ENCODE results near the gene SMIM13.

Gene SMIM13

DNA sequence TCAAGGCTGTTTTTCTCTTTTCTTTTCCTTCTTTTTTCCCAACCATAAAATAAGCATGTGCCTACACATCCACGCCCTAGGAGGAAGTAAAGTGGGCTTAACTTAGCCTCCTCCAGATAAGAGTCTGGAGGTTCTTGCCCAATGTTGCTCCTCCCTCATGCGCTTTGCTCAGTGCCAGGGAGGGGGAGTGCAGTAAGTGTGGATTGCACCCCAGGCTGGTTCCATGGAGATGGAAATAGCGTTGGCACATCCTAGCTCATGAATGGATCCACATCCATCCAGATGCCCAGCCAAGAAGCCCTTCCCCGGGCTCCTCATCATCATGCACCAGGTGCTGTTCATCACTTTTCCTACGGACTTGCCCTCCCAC, 80.6 kb downstream of the SMIM13 start:
- TF ChIP-seq, protein P1, sequence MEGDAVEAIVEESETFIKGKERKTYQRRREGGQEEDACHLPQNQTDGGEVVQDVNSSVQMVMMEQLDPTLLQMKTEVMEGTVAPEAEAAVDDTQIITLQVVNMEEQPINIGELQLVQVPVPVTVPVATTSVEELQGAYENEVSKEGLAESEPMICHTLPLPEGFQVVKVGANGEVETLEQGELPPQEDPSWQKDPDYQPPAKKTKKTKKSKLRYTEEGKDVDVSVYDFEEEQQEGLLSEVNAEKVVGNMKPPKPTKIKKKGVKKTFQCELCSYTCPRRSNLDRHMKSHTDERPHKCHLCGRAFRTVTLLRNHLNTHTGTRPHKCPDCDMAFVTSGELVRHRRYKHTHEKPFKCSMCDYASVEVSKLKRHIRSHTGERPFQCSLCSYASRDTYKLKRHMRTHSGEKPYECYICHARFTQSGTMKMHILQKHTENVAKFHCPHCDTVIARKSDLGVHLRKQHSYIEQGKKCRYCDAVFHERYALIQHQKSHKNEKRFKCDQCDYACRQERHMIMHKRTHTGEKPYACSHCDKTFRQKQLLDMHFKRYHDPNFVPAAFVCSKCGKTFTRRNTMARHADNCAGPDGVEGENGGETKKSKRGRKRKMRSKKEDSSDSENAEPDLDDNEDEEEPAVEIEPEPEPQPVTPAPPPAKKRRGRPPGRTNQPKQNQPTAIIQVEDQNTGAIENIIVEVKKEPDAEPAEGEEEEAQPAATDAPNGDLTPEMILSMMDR (IDR thresholded peaks at IDR 0.05; ENCODE audit: low read depth, low read length) = no peak
- H3K9me3 ChIP-seq (ENCODE audit: severe bottlenecking) = no peaks in the 10 kb centered on the region
- H3K27me3 ChIP-seq (ENCODE audit: insufficient read depth, low read depth, severe bottlenecking) = no peaks in the 10 kb centered on the region
- no peak overlapping the region for H3K27ac ChIP-seq
- H3K4me3 ChIP-seq (ENCODE audit: low read depth, low read length) = no peak overlapping the region
- no peak for DNase-seq
- H3K36me3 ChIP-seq = no peaks in the 10 kb centered on the region

DNA sequence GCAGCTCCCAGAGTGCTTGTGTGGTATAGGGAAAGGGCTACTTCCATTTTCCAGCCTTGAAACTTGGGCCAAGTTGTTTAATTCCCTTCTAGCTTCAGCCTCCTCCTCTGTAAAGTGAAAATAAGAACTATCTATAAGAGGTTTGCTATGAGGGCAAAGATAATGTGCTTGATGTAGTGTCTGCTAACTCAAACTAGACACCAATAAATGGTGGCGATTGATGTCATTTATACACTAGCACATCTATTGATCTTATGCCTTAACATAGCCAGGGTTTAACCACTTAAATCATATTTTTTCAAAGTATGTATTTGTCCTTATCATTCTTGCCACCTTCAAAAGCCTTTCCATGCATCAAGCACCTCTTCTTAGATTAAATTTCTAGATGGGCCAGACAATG, 83.6 kb downstream of the SMIM13 start:
- no peak for DNase-seq
- TF ChIP-seq, protein P1 (IDR thresholded peaks at IDR 0.05; ENCODE audit: low read depth, low read length) = no peak

DNA sequence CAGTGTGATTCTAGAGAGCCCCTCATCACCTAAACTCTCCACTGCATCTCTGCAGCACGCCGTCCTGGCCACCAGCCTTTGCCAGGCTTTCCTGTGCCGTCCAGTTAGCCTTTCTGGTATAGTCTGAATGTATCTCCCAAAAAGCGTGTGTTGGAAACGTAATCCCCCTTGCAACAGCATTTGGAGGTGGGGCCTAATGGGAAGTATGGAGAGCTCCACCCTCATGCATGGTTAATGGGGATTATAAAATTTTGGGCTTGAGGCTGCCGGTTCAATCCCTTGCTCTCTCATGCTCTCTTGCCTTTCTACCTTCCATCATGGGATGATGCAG, 85.4 kb downstream of the SMIM13 start:
- TF ChIP-seq, protein P1 (IDR thresholded peaks at IDR 0.05; ENCODE audit: low read depth, low read length) = no peak
- no peak for DNase-seq

More for the DNA sequence above, 83.6 kb downstream of the SMIM13 start:
- no peaks in the 10 kb centered on the region for H3K36me3 ChIP-seq
- no peaks in the 10 kb centered on the region for H3K27me3 ChIP-seq (ENCODE audit: insufficient read depth, low read depth, severe bottlenecking)
- no peak overlapping the region for H3K27ac ChIP-seq
- H3K9me3 ChIP-seq (ENCODE audit: severe bottlenecking) = no peaks in the 10 kb centered on the region
- H3K4me3 ChIP-seq (ENCODE audit: low read depth, low read length) = no peak overlapping the region

DNA sequence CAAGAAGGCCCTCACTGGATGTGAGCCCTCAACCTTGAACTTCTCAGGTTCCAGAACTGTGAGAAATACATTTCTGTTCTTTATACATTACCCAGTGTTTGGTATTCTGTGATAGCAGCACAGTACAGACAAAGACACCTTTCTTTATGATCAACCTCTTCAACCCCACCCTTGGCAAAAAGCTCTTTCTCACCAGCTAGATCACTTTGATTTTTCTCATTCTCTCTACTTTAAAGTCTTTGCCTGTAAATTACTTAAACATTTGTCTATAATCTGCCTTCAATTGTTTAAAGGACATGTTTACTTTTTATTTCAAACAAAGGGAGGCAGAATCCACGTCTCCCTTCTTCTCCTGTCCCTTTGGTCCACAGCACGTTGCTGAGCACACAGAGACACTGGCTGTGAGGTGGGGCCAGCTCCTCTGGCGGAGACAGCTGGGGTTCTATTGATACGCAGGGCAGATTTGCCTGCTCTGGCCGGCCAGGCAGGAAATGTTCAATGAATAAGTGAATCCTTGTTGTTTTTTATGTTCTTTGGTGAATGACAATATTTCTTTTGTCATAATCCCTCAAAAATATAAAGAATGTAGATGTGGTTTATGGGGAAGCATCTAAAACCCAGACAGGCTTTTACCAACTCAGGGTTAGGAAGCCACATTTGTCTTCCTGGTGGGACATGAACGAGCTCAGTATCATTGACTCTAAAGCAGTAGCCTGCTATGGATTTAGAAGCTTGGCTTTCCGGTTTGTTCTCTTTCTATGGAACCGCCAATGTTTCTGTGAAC, 86.0 kb downstream of the SMIM13 start:
- TF ChIP-seq, protein P1 (IDR thresholded peaks at IDR 0.05; ENCODE audit: low read depth, low read length) = no peak
- H3K27me3 ChIP-seq (ENCODE audit: insufficient read depth, low read depth, severe bottlenecking) = no peaks in the 10 kb centered on the region
- H3K27ac ChIP-seq = no peak overlapping the region
- no peak overlapping the region for H3K4me3 ChIP-seq (ENCODE audit: low read depth, low read length)
- H3K36me3 ChIP-seq = no peaks in the 10 kb centered on the region
- DNase-seq = no peak
- H3K9me3 ChIP-seq (ENCODE audit: severe bottlenecking) = no peaks in the 10 kb centered on the region

More for the DNA sequence above, 85.4 kb downstream of the SMIM13 start:
- H3K36me3 ChIP-seq = no peaks in the 10 kb centered on the region
- H3K27me3 ChIP-seq (ENCODE audit: insufficient read depth, low read depth, severe bottlenecking) = no peaks in the 10 kb centered on the region
- no peak overlapping the region for H3K4me3 ChIP-seq (ENCODE audit: low read depth, low read length)
- no peak overlapping the region for H3K27ac ChIP-seq
- no peaks in the 10 kb centered on the region for H3K9me3 ChIP-seq (ENCODE audit: severe bottlenecking)

DNA sequence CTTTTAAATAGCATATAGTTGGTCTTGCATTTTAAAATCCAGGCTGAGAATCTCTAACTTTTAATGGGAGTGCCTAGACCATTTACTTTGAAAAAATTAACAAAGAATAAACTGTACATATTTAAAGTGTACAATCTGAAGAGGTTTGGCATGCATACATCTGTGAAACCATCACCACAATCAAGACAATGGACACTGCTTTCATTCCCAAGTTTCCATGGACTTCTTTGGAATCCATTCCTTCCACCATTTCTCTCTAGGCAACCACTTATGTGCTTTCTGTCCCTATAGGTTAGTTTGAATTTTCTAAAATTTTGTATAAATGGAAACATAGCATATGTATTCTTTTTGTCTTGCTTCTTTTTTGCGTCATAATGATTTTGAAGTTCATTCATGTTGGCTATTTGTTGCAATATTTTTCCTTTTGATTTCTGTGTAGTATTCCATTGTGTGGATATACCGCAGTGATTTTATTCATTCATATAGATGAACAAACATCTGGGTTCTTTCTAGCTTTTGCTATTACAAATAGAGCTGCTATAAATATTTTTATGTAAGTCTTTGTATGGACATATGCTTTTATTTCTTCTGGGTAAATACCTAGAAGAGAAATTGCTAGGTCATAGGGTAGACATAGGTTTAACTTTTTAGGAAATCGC, 88.0 kb downstream of the SMIM13 start:
- DNase-seq = no peak
- Histone ChIP-seq H3K27ac (no peak overlapping the region), H3K9me3 (ENCODE audit: severe bottlenecking) (no peaks in the 10 kb centered on the region), H3K27me3 (ENCODE audit: insufficient read depth, low read depth, severe bottlenecking) (no peaks in the 10 kb centered on the region), H3K4me3 (ENCODE audit: low read depth, low read length) (no peak overlapping the region), H3K36me3 (no peaks in the 10 kb centered on the region)
- TF ChIP-seq, protein P1 (IDR thresholded peaks at IDR 0.05; ENCODE audit: low read depth, low read length) = no peak
